Measurements from ENCODE around the gene CASTOR1.

- TF ChIP-seq, protein P1, sequence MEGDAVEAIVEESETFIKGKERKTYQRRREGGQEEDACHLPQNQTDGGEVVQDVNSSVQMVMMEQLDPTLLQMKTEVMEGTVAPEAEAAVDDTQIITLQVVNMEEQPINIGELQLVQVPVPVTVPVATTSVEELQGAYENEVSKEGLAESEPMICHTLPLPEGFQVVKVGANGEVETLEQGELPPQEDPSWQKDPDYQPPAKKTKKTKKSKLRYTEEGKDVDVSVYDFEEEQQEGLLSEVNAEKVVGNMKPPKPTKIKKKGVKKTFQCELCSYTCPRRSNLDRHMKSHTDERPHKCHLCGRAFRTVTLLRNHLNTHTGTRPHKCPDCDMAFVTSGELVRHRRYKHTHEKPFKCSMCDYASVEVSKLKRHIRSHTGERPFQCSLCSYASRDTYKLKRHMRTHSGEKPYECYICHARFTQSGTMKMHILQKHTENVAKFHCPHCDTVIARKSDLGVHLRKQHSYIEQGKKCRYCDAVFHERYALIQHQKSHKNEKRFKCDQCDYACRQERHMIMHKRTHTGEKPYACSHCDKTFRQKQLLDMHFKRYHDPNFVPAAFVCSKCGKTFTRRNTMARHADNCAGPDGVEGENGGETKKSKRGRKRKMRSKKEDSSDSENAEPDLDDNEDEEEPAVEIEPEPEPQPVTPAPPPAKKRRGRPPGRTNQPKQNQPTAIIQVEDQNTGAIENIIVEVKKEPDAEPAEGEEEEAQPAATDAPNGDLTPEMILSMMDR (conservative IDR thresholded peaks at IDR 0.05) = no peak
- TF ChIP-seq EZH2 (IDR thresholded peaks at IDR 0.05; ENCODE audit: low read depth) = no peak
Measured at GRCh38 chr22:30324014-30324730, 34.9 kb upstream of the CASTOR1 start.

Data from PC-9 (cell line).